Activated T-helper 17 cell treated with anti-CD3 and anti-CD28 coated beads, Interleukin-2, amount 50 U/mL, for 72 hours (primary cell): ENCODE data around the gene SLAIN1. TPM values are rescaled to one million over a fixed set of nuclear protein-coding genes. Genes with fewer than 3 reads are reported as not detected.
"Not testable (repeated sequence)": the region's sequence is repeated elsewhere in the genome, so short reads cannot be mapped to it uniquely, and the experiment has no call there.

Experiments
- ATAC-seq: fragments of 150-1000 bp; cut with Tn5 transposase; replicated peaks from 2 replicates; pipeline ENCODE4 v1.10.0; 2021; ENCODE audit warnings: mild to moderate bottlenecking, moderate library complexity
- H3K27ac Mint-ChIP-seq: one replicate; pipeline ENCODE4 v1.8.0; 2022; ENCODE audit warnings: mixed read lengths
- H3K27me3 Mint-ChIP-seq: one replicate; pipeline ENCODE4 v1.8.0; 2022; ENCODE audit warnings: mixed read lengths
- H3K36me3 Mint-ChIP-seq: one replicate; pipeline ENCODE4 v1.8.0; 2022; ENCODE audit warnings: low read depth, mild to moderate bottlenecking, mixed read lengths
- H3K4me1 Mint-ChIP-seq: one replicate; pipeline ENCODE4 v1.8.0; 2022; ENCODE audit warnings: mixed read lengths
- H3K4me3 Mint-ChIP-seq: one replicate; pipeline ENCODE4 v1.8.0; 2022; ENCODE audit warnings: mild to moderate bottlenecking, mixed read lengths
- H3K9me3 Mint-ChIP-seq: one replicate; pipeline ENCODE4 v1.8.0; 2022; ENCODE audit warnings: mixed read lengths
- total RNA-seq, 2 donors: library from RNA; stranded (reverse); gene quantifications; one replicate each; pipeline ENCODE4 v1.2.3, GENCODE V29; 2022

Gene SLAIN1
- total RNA-seq: 10 to 100 TPM; 17.1 to 34.4 TPM

DNA sequence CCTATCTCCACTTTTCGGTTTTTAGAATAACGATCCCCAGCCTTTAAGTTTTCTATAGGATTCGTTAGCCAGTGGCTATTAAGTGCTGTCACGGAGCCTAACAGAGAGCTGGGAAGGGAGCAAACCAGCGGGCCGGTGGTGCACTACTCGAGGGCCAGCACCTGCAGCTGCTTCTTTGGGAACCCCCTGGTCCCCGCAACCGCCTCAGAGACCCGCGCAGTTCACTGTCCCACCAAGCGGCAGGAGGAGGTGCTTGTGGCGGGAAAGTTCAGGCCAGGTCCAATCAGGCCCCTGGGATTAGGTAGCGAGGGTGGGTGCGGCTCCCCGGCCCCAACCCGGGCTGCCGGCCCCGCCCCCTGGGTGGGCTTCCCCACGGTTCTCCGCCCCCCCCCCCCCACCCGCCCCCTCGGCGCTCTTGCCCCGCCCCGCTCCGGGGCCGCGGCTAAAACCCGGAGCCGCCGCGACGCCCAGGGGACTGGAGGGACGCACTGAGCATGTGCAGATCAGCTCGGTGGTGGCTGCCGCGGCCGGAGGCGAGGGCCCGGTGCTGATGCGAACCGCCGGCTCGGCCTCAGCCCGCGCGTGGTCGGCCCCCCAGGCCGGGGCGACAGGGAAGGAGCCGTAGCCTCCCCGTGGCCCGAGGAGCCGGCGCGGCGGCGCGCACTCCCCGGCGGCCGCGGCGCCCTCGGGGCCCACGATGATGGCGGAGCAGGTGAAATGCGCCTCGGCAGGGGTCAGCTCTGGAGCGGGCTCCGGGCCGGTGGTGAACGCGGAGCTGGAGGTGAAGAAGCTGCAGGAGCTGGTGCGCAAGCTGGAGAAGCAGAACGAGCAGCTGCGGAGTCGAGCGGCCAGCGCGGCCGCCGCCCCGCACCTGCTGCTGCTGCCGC is at the start of gene SLAIN1:
Gene SLAIN1, plus strand, starts transcription at position 471 of the 887 bp plus-strand sequence. Its CDS starts 227 bp downstream, at position 698.
- peak; percentile 69 for ATAC-seq
- peaks cover 6% of the 10 kb centered on the region for H3K36me3 Mint-ChIP-seq
- H3K27ac Mint-ChIP-seq: peak within 1 kb of the TSS; percentile 93

DNA sequence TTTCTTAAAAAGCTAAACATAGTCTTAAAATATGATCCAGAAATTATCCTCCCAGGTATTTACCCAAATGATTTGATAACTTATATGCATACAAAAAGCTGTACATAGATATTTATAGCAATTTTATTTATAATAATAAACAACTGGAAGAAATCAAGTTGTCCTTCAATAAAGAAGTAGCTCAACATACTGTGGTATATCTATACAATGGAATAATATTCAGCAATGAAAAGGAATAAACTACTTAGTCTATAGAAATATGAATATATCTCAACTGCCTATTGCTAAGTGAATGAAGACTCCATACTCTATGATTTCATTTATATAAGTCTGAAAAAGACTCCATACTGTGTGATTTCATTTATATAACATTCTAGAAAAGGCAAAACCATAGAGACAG is 47.1 kb upstream of the SLAIN1 start:
- H3K27me3 Mint-ChIP-seq: peaks cover 5% of the 10 kb centered on the region

More for the DNA sequence above, at the start of gene SLAIN1:
- peak within 1 kb of the TSS; percentile 94 for H3K4me3 Mint-ChIP-seq
- H3K4me1 Mint-ChIP-seq: peaks cover 8% of the 10 kb centered on the region
- H3K9me3 Mint-ChIP-seq: no peaks in the 10 kb centered on the region
- no peaks in the 10 kb centered on the region for H3K27me3 Mint-ChIP-seq

DNA sequence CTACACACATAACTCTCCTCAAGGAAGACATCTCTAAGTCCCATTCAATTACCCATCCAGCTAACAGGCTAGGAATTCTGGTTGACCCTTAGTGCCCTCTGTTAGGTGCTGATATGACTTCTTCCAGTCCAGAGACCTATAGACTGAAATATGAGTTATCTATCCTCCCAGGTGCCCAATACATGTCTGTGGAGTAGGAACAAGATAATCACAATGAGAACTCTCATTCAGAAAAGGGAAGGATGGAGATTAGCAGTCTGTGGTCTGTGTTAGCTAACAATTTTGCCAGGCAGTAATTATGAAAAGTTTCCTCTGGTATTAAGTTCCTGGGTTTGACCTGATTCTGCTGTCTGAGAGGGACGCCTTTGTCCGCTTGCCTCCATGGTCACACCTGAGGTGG is 44.2 kb upstream of the SLAIN1 start:
- Mint-ChIP-seq H3K27me3 (no peaks in the 10 kb centered on the region), H3K9me3 (peaks cover 6% of the 10 kb centered on the region), H3K27ac (no peak overlapping the region), H3K36me3 (no peaks in the 10 kb centered on the region), H3K4me3 (no peak overlapping the region), H3K4me1 (no peaks in the 10 kb centered on the region)
- no peak for ATAC-seq

More for the DNA sequence above, 47.1 kb upstream of the SLAIN1 start:
- Mint-ChIP-seq H3K4me3 (no peak overlapping the region), H3K9me3 (peaks cover 6% of the 10 kb centered on the region), H3K4me1 (no peaks in the 10 kb centered on the region), H3K36me3 (no peaks in the 10 kb centered on the region), H3K27ac (no peak overlapping the region)
- ATAC-seq: no peak

DNA sequence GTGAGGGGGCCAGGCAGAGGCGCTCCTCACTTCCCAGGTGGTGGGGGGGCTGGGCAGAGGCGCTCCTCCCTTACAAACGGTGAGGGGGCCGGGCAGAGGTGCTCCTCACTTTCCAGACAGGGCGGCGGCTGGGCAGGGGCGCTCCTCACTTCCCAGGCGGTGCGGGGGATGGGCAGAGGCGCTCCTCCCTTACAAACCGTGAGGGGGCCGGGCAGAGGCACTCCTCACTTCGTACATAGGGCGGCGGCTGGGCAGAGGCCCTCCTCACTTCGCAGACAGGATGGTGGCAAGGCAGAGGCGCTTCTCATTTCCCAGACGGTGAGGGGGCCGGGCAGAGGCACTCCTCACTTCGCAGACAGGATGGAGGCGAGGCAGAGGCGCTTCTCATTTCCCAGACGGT is 37.5 kb upstream of the SLAIN1 start:
- not testable (repeated sequence) for H3K4me3 Mint-ChIP-seq, H3K4me1 Mint-ChIP-seq, H3K36me3 Mint-ChIP-seq, H3K9me3 Mint-ChIP-seq, H3K27ac Mint-ChIP-seq, ATAC-seq, H3K27me3 Mint-ChIP-seq

DNA sequence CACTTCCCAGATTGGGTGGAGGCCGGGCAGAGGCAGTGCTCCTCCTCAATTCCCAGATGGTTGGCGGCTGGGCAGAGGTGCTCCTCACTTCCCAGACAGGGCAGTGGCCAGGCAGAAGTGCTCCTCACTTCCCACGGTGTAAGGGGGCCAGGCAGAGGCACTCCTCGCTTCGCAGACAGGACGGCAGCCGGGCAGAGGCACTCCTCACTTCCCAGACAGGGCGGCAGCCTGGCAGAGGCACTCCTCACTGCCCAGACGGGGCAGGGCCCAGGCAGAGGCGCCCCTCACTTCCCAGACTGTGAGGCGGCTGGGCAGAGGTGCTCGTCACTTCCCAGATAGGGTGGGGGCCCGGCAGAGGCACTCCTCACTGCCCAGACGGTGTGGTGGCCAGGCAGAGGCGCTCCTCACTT is 36.6 kb upstream of the SLAIN1 start:
- Mint-ChIP-seq H3K4me3 (no peak overlapping the region), H3K27ac (no peak overlapping the region), H3K36me3 (no peaks in the 10 kb centered on the region), H3K9me3 (no peaks in the 10 kb centered on the region), H3K4me1 (no peaks in the 10 kb centered on the region), H3K27me3 (no peaks in the 10 kb centered on the region)
- ATAC-seq: no peak

DNA sequence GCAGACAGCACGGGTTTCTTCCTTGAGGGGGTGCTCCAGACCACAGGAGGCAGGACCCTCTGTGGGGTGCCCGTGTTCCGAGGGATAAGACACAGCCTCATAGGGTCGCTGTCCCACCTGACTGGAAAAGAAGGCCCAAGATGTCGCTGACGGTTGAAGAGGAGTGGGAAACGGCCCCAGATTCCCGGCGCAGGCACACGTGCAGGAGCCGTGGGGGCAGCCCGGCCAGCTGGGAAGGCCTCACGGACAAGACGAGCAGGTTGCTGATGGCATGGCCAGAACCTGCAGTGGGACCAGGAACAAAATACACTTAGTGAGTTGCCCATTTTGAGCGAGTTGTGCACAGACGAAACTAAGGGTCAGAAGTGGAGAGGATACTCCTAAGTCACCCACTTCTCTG is 35.2 kb upstream of the SLAIN1 start:
- H3K27ac Mint-ChIP-seq, H3K9me3 Mint-ChIP-seq, H3K4me1 Mint-ChIP-seq, H3K36me3 Mint-ChIP-seq, ATAC-seq, H3K27me3 Mint-ChIP-seq, H3K4me3 Mint-ChIP-seq: not testable (repeated sequence)

DNA sequence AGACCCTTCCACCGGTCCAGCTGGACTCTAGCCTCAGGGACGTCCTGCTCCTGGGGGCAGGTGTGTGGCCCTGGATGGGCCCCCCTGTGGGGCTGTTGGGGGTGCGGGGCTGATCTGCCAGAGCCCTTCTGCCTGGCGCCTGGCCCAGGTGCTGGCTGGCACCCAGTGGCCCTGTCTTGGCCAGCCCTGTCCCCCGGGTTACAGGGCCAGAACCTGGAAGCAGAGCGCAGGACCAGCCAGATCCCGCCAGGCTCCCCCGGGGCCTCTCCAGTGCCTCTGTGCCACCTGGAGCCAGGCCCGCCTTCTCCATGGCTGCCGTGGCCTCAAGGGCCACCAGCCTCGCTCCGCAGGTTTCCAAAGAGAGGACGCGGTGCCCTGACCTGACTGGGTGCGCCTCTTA is 34.7 kb upstream of the SLAIN1 start:
- not testable (repeated sequence) for H3K27me3 Mint-ChIP-seq, H3K9me3 Mint-ChIP-seq, H3K4me3 Mint-ChIP-seq, H3K36me3 Mint-ChIP-seq, H3K4me1 Mint-ChIP-seq, H3K27ac Mint-ChIP-seq, ATAC-seq

DNA sequence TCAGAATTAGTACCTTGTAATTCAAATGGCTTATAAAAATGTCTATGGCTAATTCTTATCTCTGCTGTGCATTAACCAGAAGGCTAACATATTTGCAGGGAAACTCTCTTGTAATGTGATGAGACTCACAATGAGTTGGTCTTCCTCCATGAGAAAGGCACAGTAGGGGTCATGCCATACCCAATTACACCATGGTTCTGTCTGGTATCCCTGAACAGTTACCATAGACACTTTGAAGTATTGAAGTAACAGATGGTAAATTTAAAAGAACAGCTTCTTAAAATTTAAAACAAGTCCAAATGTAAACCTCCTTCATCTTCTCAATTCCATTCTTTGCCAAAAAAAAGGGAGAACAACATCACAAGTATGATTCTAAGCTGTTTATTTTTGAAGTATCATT is 22.6 kb upstream of the SLAIN1 start:
- no peak for ATAC-seq
- Mint-ChIP-seq H3K4me3 (no peak overlapping the region), H3K27ac (no peak overlapping the region), H3K4me1 (no peaks in the 10 kb centered on the region), H3K36me3 (no peaks in the 10 kb centered on the region), H3K9me3 (peaks cover 3% of the 10 kb centered on the region), H3K27me3 (peaks cover 46% of the 10 kb centered on the region)

DNA sequence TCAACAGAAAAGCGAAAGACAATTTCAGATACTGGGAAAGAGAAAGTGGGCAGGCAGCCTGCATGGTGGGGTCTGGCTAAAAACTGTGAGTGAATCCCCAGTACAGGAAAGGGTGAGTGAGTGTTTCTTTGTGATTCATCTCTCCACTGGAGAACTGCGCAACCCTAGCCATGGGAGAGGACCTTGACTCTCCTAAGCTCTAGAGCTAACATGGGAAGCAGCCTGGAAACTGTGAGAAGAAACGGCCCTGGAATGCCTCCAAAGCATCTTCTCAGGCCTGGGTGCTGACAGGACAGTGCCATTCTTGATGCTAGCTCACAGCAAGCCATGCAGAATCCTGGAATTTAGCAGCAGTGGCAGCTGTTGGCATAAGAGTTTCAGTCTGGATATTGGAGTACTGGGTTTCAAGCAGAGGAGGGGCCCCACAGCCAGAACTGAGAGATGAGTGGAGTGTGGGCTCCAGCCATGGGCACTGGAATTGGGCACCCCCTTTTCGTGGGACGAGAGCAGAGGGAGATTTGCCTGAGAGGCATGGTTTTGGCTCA is 18.7 kb upstream of the SLAIN1 start:
- Mint-ChIP-seq H3K27ac (no peak overlapping the region), H3K36me3 (no peaks in the 10 kb centered on the region), H3K9me3 (peaks cover 3% of the 10 kb centered on the region), H3K4me1 (no peaks in the 10 kb centered on the region), H3K4me3 (no peak overlapping the region), H3K27me3 (peaks cover 43% of the 10 kb centered on the region)
- no peak for ATAC-seq

DNA sequence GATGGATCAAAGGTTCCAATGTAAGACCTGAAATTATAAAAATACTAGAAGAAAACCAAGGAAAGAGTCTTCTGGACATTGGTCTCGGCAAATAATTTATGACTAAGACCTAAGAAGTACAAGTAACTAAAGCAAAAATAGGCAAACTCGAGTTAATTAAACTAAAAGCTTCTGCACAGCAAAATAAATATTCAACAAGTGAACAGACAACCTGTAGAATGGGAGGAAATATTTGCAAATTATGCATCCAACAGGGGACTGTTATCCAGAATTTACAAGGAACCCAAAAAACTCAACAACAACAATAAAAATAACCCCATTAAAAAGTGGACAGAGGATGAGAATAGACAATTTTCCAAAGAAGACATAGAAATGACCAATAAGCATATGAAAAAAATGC is 9.7 kb upstream of the SLAIN1 start:
- Mint-ChIP-seq H3K4me3 (no peak overlapping the region), H3K36me3 (no peaks in the 10 kb centered on the region), H3K9me3 (peaks cover 5% of the 10 kb centered on the region), H3K4me1 (no peaks in the 10 kb centered on the region), H3K27ac (no peak overlapping the region), H3K27me3 (peaks cover 4% of the 10 kb centered on the region)
- no peak for ATAC-seq

DNA sequence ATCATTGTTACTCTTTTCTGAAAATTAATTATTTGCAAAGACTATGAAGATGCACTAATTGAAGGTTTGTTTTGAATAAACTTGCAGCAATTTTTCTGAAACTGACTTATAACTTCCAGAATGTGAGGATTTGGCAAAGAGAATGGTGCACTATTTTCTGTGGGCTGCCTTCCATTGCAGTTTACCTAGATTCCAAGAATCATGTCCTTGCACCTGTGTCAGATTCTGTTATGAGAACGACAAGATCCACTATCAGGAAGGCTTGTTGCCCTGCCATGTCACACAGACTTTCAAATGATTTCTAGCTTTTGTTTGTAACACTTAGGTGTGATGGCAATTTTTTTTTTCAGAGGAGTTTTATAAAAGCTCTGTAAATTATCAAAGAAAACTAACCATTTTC is 5.6 kb upstream of the SLAIN1 start:
- no peaks in the 10 kb centered on the region for H3K36me3 Mint-ChIP-seq
- ATAC-seq: no peak
- H3K27me3 Mint-ChIP-seq: no peaks in the 10 kb centered on the region
- H3K27ac Mint-ChIP-seq: no peak overlapping the region
- no peaks in the 10 kb centered on the region for H3K9me3 Mint-ChIP-seq
- H3K4me1 Mint-ChIP-seq: peaks cover under 1% of the 10 kb centered on the region
- no peak overlapping the region for H3K4me3 Mint-ChIP-seq

DNA sequence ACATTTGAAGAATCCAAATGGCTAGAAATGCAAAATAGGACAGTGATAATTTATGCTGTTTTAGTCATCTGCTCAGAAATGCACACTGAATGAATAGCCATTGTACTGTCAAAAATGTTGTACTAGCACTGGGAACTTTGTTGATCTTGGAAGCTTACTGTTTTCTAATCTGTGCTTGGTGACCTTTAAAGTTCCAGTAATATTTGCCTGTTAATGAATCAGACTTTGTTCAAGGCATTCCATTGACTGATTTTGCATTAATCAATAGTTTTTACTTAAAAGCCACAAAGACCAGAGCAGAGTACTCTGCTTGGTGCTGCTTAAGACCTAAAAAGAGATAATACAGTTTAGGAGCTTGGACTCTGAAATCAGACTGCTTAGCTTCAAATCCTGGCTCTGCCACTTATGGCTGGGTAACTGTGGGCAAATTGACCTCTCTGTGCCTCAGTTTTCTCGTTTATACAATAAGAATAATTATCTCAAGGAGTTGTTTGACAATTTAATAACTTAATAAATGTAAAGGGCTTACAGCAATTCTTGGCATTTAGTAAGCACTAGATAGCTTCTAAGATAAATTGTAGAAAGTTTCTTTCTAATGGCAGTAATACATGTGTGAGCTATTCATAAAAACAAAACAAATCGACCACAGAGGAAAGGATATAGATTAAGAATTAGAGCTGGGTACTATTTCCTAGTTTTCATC is 4.6 kb upstream of the SLAIN1 start:
- Mint-ChIP-seq H3K9me3 (no peaks in the 10 kb centered on the region), H3K27me3 (no peaks in the 10 kb centered on the region), H3K4me3 (no peak overlapping the region), H3K27ac (no peak overlapping the region), H3K4me1 (peaks cover 4% of the 10 kb centered on the region), H3K36me3 (no peaks in the 10 kb centered on the region)
- no peak for ATAC-seq

DNA sequence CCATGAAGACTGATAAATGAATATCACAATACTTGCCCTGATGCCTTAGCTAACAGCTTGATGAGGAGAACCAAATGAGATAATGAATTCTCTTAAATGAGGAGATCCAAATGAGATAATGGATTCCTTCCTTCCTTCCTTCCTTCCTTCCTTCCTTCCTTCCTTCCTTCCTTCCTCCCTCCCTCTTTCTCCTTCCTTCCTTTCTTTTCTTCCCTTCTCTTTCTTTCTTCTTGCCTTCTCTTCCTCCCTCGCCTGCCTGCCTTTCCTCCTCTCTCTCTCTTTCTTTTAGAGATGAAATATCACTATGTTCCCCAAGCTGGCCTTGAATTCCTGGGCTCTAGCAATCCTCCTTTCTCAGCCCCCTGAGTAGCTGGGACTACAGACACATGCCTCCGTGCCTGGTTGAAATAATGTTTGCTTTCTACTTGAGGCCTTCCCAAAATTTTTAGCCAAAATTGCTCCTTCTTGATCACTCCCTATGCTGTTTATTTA is 4.0 kb upstream of the SLAIN1 start:
- no peaks in the 10 kb centered on the region for H3K27me3 Mint-ChIP-seq
- H3K9me3 Mint-ChIP-seq: no peaks in the 10 kb centered on the region
- ATAC-seq: no peak
- no peak overlapping the region for H3K27ac Mint-ChIP-seq
- peaks cover under 1% of the 10 kb centered on the region for H3K36me3 Mint-ChIP-seq
- no peak overlapping the region for H3K4me3 Mint-ChIP-seq
- peaks cover 4% of the 10 kb centered on the region for H3K4me1 Mint-ChIP-seq

DNA sequence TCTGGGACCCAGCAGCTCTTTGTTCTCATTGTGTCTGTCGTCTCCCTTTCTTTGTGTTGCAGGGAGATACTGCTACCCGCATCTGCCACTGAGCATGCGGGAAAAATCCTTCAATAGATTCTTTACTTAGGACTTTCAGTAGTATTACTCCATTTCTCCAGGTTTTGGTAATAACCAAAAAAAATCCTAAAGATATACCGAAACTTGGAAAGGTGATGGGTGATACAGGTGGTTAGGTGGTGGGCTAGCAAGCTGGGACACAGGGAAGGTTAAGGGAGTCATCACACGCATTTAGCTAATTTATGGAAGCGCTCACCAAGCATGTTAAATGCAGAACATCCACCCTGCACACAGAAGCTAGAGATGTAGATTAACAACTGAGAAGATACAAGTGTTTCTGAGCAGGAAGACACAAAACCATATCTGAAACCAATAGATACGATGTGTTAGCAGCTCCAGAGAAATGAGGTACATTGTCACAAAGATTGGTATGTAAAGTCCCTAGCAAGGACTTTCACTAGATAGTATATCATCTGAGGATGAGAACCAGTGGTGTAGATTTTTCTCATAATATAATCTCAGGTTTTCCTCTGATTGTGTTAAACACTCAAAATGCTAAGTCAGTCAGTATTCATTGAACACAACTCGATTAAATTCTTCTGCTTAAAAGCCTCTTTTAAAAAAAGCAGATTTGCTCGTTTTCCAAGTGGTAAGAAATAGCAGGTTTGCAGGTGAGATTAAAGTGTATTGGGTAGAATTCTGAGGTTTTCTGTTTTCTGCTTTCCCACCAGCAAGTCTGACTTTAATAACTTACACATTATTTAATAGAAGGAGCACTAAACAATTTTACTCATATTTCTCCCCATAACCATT is 1.2 kb upstream of the SLAIN1 start:
- H3K27ac Mint-ChIP-seq: no peak overlapping the region
- H3K27me3 Mint-ChIP-seq: no peaks in the 10 kb centered on the region
- no peaks in the 10 kb centered on the region for H3K9me3 Mint-ChIP-seq
- H3K4me1 Mint-ChIP-seq: peaks cover 8% of the 10 kb centered on the region
- H3K36me3 Mint-ChIP-seq: peaks cover 6% of the 10 kb centered on the region
- no peak for ATAC-seq
- H3K4me3 Mint-ChIP-seq: peak overlapping the region; percentile 70
